GM10248 (cell line): ENCODE data around the gene ART5.
"Not testable (repeated sequence)": the region's sequence is repeated elsewhere in the genome, so short reads cannot be mapped to it uniquely, and the experiment has no call there.

Source experiments
- CTCF ChIA-PET: fragments of 300-600 bp; sonication (Branson Sonifier 250); formaldehyde crosslinking; extraction: SDS; loops from one replicate; lab custom pipeline; 2021; ENCODE audit warnings: antibody characterized with exemption; lab: Yijun Ruan, JAX
- POLR2A ChIA-PET: fragments of 350-650 bp; sonication (Branson Sonifier 250); formaldehyde crosslinking; extraction: SDS; loops from one replicate; lab custom pipeline; 2020; ENCODE audit warnings: antibody characterized with exemption; lab: Yijun Ruan, JAX
- DNase-seq: peaks from one replicate; pipeline ENCODE4 v3.0.0; 2012; ENCODE audit errors: extremely low spot score
- CTCF ChIP-seq: IDR thresholded peaks from 2 replicates; pipeline ENCODE4 v1.5.1; 2012; ENCODE audit warnings: mild to moderate bottlenecking, low read depth; ENCODE audit errors: extremely low read depth, missing control alignments, control extremely low read depth

The ART5 gene

GRCh38 chr11:3659595-3660515 lies 18.1 kb upstream of the ART5 start:
- DNase-seq, result no peak
- ChIA-PET CTCF (no interaction called here), POLR2A (no interaction called here)
- TF ChIP-seq CTCF, result no peak

- no peak for TF ChIP-seq CTCF
- ChIA-PET CTCF (no interaction called here), POLR2A (no interaction called here)
- no peak for DNase-seq
Observed at GRCh38 chr11:3658252-3658651, 16.5 kb upstream of the ART5 start.

GRCh38 chr11:3657331-3657730 lies 15.5 kb upstream of the ART5 start:
- DNase-seq, POLR2A ChIA-PET: not testable (repeated sequence)
- CTCF ChIA-PET, result interaction anchor here (0.7 to 1.9 kb wide), 2 partner anchors 14 kb away, joined by 3 to 7 read pairs; partner anchors contain the start of gene CHRNA10

- ChIA-PET CTCF (interaction anchor here (0.8 to 1.9 kb wide), 2 partner anchors 9 to 15 kb away, joined by 3 to 7 read pairs; partner anchors contain the start of gene CHRNA10), POLR2A (interaction anchor here (0.6 kb wide), 1 partner anchor 538 kb away, joined by 4 read pairs; no protein-coding TSS in a partner anchor)
- no peak for TF ChIP-seq CTCF
- DNase-seq, result no peak
Observed at GRCh38 chr11:3655547-3655946, 13.8 kb upstream of the ART5 start.

- POLR2A ChIA-PET, DNase-seq: not testable (repeated sequence)
- CTCF ChIA-PET, result interaction anchor here (1.2 to 1.8 kb wide), 2 partner anchors 10 to 19 kb away, joined by 3 read pairs; no protein-coding TSS in a partner anchor
Observed at GRCh38 chr11:3652514-3652913, 10.7 kb upstream of the ART5 start.

GRCh38 chr11:3649374-3649773 lies 7.6 kb upstream of the ART5 start:
- POLR2A ChIA-PET, DNase-seq, CTCF ChIA-PET: not testable (repeated sequence)

- DNase-seq, POLR2A ChIA-PET, CTCF ChIA-PET: not testable (repeated sequence)
Observed at GRCh38 chr11:3648843-3649242, 7.1 kb upstream of the ART5 start.

- no peak for TF ChIP-seq CTCF
- ChIA-PET CTCF (interaction anchor here (1.2 kb wide), 1 partner anchor 9 kb away, joined by 3 read pairs; no protein-coding TSS in a partner anchor), POLR2A (no interaction called here)
- DNase-seq, result no peak
Observed at GRCh38 chr11:3645552-3645951, 3.8 kb upstream of the ART5 start.
